B cell (primary cell): Measurements from ENCODE around the gene PIK3AP1.

ENCODE experiments used
- CTCF ChIP-seq: fragments of 200-600 bp; IDR thresholded peaks from one replicate; pipeline ENCODE4 v1.8.0; 2022; ENCODE audit warnings: antibody characterized with exemption, mild to moderate bottlenecking
- EZH2 ChIP-seq: IDR thresholded peaks from 2 replicates; pipeline ENCODE4 v1.6.1; 2012; ENCODE audit warnings: borderline replicate concordance, low read depth, mild to moderate bottlenecking, moderate library complexity, low read length; ENCODE audit not compliant: insufficient read depth, poor library complexity, severe bottlenecking

GRCh38 chr10:96681524-96681923 is 38.8 kb downstream of the PIK3AP1 start:
- TF ChIP-seq EZH2 (no peak), CTCF (no peak)
